Measurements from ENCODE around the gene ABCD3.
A peak's percentile ranks its signal among the peaks of the same experiment; 100 is the strongest.
"Not testable (repeated sequence)": the region's sequence is repeated elsewhere in the genome, so short reads cannot be mapped to it uniquely, and the experiment has no call there.

ABCD3 gene

GRCh38 chr1:94417978-94418663, at the start of gene ABCD3:
ABCD3 (plus strand) TSS chr1:94418389; CDS start chr1:94418479, 90 bp downstream.
- peak; percentile 98 for DNase-seq (ENCODE audit: low read depth)

- DNase-seq (ENCODE audit: low read depth) = not testable (repeated sequence)
These were observed 45.4 kb upstream of the ABCD3 start for GRCh38 chr1:94372771-94373170.

DNA sequence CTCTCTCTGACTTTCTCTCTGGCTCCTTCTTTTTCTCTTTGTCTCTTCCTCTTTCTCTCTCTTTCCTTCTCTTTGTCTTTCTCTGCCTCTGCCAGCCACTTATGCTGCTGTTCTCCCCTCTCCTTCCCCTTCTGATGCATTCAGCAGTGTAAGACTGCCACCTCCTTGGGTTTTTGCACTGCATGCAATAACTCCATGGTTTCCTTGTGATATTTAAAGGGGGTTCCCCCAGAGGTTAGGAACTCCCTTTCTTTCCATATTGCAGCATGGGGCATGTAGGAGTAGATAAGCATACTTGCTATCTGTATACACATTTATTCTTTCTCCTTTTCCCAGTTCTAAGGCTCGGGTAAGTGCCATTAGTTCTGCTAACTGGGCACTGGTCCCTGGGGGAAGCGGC, 44.9 kb upstream of the ABCD3 start:
- DNase-seq (ENCODE audit: low read depth) = not testable (repeated sequence)

GRCh38 chr1:94375666-94376065, 42.5 kb upstream of the ABCD3 start:
- not testable (repeated sequence) for DNase-seq (ENCODE audit: low read depth)

DNA sequence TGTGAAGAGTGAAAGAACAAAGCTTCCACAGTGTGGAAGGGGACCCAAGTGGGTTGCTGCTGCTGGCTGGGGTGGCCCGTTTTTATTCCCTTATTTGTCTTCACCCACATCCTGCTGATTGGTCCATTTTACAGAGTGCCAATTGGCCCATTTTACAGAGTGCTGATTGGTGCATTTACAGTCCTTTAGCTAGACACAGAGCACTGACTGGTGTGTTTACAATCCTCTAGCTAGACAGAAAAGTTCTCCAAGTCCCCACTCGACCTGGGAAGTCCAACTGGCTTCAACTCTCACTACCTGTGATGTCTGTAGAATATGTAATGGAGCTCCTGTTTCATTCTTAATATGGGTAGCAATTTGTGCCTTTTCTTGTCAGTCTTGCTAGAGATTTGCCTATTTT, 39.7 kb upstream of the ABCD3 start:
- not testable (repeated sequence) for DNase-seq (ENCODE audit: low read depth)

- DNase-seq (ENCODE audit: low read depth) = no peak
These were observed 38.6 kb upstream of the ABCD3 start for GRCh38 chr1:94379615-94380014.

GRCh38 chr1:94382201-94382600, 36.0 kb upstream of the ABCD3 start:
- DNase-seq (ENCODE audit: low read depth) = no peak

DNA sequence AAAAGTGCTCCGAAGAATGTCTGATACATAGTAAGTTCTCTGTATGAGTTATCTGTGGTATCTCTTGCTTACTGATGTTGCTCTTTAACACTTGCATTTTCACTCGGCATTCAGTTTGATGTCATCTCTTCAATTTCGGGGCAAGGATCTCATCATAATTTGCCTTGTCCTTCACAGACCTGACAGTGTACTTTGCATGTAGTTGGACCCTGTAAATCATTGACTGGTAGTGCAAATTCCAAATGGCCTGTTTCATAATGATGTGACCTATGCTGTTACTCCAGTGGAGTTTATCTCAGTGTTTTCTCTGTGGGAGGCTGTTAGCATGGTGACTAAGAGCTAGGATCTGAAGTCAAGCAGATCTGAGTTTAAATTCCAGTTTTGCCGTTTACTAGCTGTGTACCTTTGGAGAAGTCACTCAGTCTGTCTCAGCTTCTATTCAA, 34.2 kb upstream of the ABCD3 start:
- DNase-seq (ENCODE audit: low read depth) = no peak

- no peak for DNase-seq (ENCODE audit: low read depth)
These were observed 33.5 kb upstream of the ABCD3 start for GRCh38 chr1:94384485-94385265.

DNA sequence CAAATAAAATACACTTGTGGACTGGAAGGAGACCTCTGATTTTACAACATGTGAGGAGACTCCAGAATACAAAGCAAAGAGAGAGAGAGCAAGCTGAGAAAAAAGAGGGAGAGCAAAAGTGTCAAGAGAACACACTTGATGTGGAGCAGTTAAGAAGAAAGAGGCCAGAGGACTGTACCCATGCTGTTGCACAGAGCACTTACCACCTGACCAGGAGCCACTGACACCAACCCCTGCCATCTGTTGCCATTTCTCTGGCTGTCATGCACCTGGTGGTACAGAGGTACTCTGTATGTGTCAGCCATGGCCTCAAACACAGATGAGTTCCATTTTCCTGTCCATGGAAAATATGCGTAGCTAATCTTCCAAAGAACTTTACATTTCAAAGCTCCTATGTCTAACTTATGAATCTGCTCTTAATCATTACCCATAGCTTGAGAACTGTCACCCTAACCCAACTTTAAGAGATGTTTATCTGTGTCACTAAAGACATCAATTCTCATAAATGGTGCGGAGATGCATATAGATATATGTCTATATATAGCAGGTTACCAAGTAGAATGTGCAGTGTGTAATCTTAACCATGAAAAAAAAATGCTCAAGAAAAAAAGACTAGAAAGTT, 32.8 kb upstream of the ABCD3 start:
- DNase-seq (ENCODE audit: low read depth) = no peak

- DNase-seq (ENCODE audit: low read depth) = no peak
These were observed 28.9 kb upstream of the ABCD3 start for GRCh38 chr1:94389298-94389697.

DNA sequence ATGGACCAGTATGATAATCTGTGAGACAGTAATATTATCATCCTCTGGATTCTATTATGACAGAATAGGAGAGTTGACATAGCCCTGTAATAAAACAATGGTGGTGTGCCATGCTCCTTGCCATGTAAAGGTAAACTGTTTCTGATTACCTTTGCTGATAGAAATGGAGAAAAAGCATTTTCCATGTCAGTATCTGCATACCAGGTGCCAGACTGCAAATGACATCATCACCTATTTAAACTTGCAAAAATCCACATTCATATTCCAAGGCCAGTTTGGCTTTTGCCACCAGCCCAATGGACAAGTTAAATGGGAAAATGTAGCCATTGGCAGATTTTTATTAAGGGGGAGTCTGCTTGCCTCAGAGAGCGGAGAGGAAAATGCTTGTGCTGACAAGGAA, 23.9 kb upstream of the ABCD3 start:
- DNase-seq (ENCODE audit: low read depth) = no peak

DNA sequence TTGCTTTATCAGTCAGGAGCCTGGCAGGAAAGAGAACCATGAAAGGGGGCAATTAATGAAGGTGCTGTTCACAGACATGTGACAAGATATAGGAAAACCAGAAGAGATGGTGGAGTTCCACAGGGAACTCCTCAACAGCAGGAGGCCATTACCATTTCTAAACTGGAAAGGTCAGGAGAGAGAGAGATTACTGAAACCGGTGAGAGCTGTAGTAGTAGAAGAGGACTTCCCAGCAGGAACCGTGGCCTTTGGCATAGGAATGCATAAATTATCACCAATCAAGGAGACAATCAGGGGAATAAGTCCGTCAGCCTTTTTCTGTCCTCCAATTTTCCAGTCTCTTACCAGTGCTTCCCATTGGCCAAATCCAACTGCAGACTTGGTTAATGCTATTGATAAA, 23.0 kb upstream of the ABCD3 start:
- DNase-seq (ENCODE audit: low read depth) = no peak

DNA sequence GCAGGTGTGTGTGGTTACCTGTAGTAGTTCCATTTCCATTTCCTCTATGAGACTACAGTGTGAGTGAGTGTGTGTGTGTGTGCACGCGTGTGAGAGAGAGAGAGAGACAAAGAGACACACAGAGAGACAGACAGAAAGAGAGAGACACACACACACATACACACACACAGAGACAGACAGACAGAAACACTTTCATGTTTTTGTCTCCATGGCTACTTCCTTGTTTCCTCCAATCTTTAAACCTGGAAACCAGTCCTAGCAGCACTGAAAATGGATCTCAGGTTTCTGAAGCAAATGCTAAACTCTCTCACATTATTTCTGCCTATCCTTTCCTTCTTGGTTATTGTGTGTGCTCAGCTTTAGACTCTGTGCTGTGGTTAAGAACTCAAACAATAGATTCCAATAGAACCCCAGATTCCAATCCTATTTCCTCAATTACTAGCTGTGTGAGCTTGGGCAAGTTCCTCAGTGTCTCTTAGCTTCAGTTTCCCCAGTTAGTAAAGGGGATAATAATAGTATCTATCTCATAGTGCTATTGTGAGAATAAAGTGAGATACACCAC, 22.4 kb upstream of the ABCD3 start:
- no peak for DNase-seq (ENCODE audit: low read depth)

- DNase-seq (ENCODE audit: low read depth) = no peak
These were observed 21.7 kb upstream of the ABCD3 start for GRCh38 chr1:94396356-94397010.

GRCh38 chr1:94398356-94398755, 19.8 kb upstream of the ABCD3 start:
- no peak for DNase-seq (ENCODE audit: low read depth)

DNA sequence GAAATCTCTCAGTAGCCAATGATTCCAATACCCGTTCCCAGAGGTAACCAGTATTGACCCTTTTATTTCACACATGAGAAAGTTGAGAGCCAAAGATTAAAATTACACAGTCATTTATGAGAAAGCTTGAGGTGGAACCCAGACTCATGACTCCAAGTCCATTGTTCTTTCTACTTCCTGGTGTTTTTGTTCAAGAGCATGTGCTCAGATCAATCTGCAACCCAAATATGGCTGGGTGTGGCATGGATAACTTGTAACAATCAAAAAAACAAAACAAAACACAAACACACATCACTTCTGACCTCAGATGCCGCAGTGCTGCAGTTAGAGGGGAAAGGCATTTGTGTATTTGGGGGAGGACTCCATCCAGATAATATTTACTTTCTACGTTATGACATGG, 18.7 kb upstream of the ABCD3 start:
- no peak for DNase-seq (ENCODE audit: low read depth)

DNA sequence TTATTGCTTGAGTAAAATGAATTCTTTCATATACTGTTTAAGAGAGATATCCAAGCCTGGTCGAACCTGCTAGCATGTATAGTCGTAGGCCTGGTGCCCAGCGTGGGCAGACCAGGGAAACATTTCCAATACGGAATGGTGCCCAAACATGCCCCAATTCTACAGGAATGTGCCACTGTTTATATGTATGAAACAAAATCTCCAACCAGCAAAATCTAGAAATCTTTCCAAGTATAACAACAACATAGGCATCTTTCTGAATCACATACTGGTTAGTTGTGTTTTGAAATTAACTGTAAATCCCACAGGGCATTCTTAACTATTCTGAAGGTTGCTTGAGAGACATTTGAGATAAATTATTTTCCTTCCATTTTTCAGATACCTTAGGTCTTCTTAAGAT, 17.0 kb upstream of the ABCD3 start:
- DNase-seq (ENCODE audit: low read depth) = no peak

- DNase-seq (ENCODE audit: low read depth) = no peak
These were observed 11.7 kb upstream of the ABCD3 start for GRCh38 chr1:94406446-94406845.

- no peak for DNase-seq (ENCODE audit: low read depth)
These were observed 9.9 kb upstream of the ABCD3 start for GRCh38 chr1:94408104-94408830.

- DNase-seq (ENCODE audit: low read depth) = no peak
These were observed 7.0 kb upstream of the ABCD3 start for GRCh38 chr1:94411237-94411636.

- no peak for DNase-seq (ENCODE audit: low read depth)
These were observed 4.9 kb upstream of the ABCD3 start for GRCh38 chr1:94413311-94413710.
